CD14-positive monocyte (primary cell): ENCODE data around the gene C17orf67. TPM values are rescaled to one million over a fixed set of nuclear protein-coding genes. Genes with fewer than 3 reads are reported as not detected.

Experiments used
- DNase-seq, 3 donors: peaks; one replicate each; pipeline ENCODE4 v3.0.0-alpha.2; 2011 to 2022
- H2AFZ ChIP-seq: 2 replicates; pipeline ENCODE4 v1.6.0; 2012; ENCODE audit warnings: mild to moderate bottlenecking, low read depth, low read length, inconsistent platforms; ENCODE audit not compliant: insufficient read depth, poor library complexity, severe bottlenecking
- H3K27ac ChIP-seq, 2 donors: 1 replicate in 1 of 2; 2 replicates in 1 of 2; pipeline ENCODE4 v1.5.1; 2012 to 2013; ENCODE audit warnings: low read length in 2 of 2, control low read depth in 1 of 2, inconsistent platforms in 1 of 2, low read depth in 1 of 2, mild to moderate bottlenecking in 1 of 2
- H3K27me3 ChIP-seq, 2 donors: one replicate each; pipeline versions ENCODE4 v1.6.0 to v1.6.1; 2011 to 2013; ENCODE audit warnings: low read length in 2 of 2; ENCODE audit not compliant: control insufficient read depth in 2 of 2, insufficient read depth in 2 of 2
- H3K36me3 ChIP-seq, 2 donors: replicated peaks in 1 of 2; 1 replicate in 1 of 2; 2 replicates in 1 of 2; pipeline versions ENCODE4 v1.5.1 to v1.6.1; 2012 to 2013; ENCODE audit warnings: low read length in 2 of 2, control low read depth in 1 of 2, inconsistent platforms in 1 of 2, mild to moderate bottlenecking in 1 of 2; ENCODE audit not compliant: insufficient read depth in 2 of 2, control insufficient read depth in 1 of 2
- H3K4me1 ChIP-seq, 2 donors: 1 replicate in 1 of 2; 2 replicates in 1 of 2; pipeline versions ENCODE4 v1.5.1 to v1.6.1; 2012 to 2013; ENCODE audit warnings: low read length in 2 of 2, control low read depth in 1 of 2, inconsistent platforms in 1 of 2, mild to moderate bottlenecking in 1 of 2, moderate library complexity in 1 of 2; ENCODE audit not compliant: insufficient read depth in 2 of 2, control insufficient read depth in 1 of 2
- H3K4me2 ChIP-seq: replicated peaks from 2 replicates; pipeline ENCODE3; 2012; ENCODE audit warnings: low read length, moderate library complexity, mild to moderate bottlenecking; ENCODE audit not compliant: poor library complexity, severe bottlenecking; ENCODE audit errors: extremely low read depth
- H3K4me3 ChIP-seq, 3 experiments: fragments of 200-600 bp in 1 of 3; sonication (generic) in 1 of 3; replicated peaks in 1 of 3; 1 replicate in 2 of 3; 2 replicates in 1 of 3; pipeline ENCODE4 v1.5.1; 2011 to 2013; ENCODE audit warnings: low read length in 3 of 3, mild to moderate bottlenecking in 3 of 3, control low read depth in 2 of 3, low read depth in 2 of 3, inconsistent platforms in 1 of 3, moderate library complexity in 1 of 3
- H3K79me2 ChIP-seq: 2 replicates; pipeline ENCODE4 v1.6.0; 2012; ENCODE audit warnings: mild to moderate bottlenecking, control low read depth, inconsistent platforms, low read length, moderate library complexity; ENCODE audit not compliant: insufficient read depth
- H3K9ac ChIP-seq: 2 replicates; pipeline ENCODE4 v1.6.0; 2017; ENCODE audit warnings: low read length, mild to moderate bottlenecking; ENCODE audit not compliant: insufficient read depth, poor library complexity, severe bottlenecking
- H3K9me3 ChIP-seq, 2 donors: replicated peaks in 1 of 2; 1 replicate in 1 of 2; 2 replicates in 1 of 2; pipeline versions ENCODE4 v1.5.1 to v1.6.1; 2012 to 2013; ENCODE audit warnings: low read length in 2 of 2, control low read depth in 1 of 2; ENCODE audit not compliant: control insufficient read depth in 1 of 2, insufficient read depth in 1 of 2
- H4K20me1 ChIP-seq: 2 replicates; pipeline ENCODE4 v1.6.0; 2012; ENCODE audit warnings: mild to moderate bottlenecking, low read length, control low read depth, moderate library complexity; ENCODE audit not compliant: insufficient read depth
- H3K27ac Mint-ChIP-seq, 7 donors: one replicate each; pipeline ENCODE4 v1.8.0; 2020; ENCODE audit warnings: mild to moderate bottlenecking in 7 of 7, mixed read lengths in 7 of 7, moderate library complexity in 6 of 7, inconsistent platforms in 2 of 7
- H3K27me3 Mint-ChIP-seq, 3 donors: one replicate each; pipeline ENCODE4 v1.8.0; 2021 to 2022; ENCODE audit warnings: low read depth in 3 of 3, mild to moderate bottlenecking in 3 of 3, mixed read lengths in 3 of 3, moderate library complexity in 3 of 3, inconsistent platforms in 1 of 3
- H3K36me3 Mint-ChIP-seq, 2 donors: one replicate each; pipeline ENCODE4 v1.8.0; 2020; ENCODE audit warnings: mixed read lengths in 2 of 2, inconsistent platforms in 1 of 2, mild to moderate bottlenecking in 1 of 2
- H3K4me1 Mint-ChIP-seq: one replicate; pipeline ENCODE4 v1.8.0; 2020; ENCODE audit warnings: mild to moderate bottlenecking, mixed read lengths
- H3K4me3 Mint-ChIP-seq, 2 donors: one replicate each; pipeline ENCODE4 v1.8.0; 2020; ENCODE audit warnings: mild to moderate bottlenecking in 2 of 2, mixed read lengths in 2 of 2, moderate library complexity in 1 of 2
- H3K9me3 Mint-ChIP-seq, 7 donors: one replicate each; pipeline ENCODE4 v1.8.0; 2020 to 2022; ENCODE audit warnings: mixed read lengths in 7 of 7, mild to moderate bottlenecking in 6 of 7, moderate library complexity in 6 of 7, inconsistent platforms in 2 of 7
- WGBS: methylation state at CpG from one replicate; pipeline ENCODE4 v1.1.5; 2013; ENCODE audit warnings: missing lambda C conversion rate; ENCODE audit not compliant: insufficient coverage; 5-methylcytosine and 5-hydroxymethylcytosine counted together
- intact Hi-C, 2 donors: fragments of 100-400 bp; cut with micrococcal nuclease; formaldehyde crosslinking; loops; one replicate each; pipeline versions ENCODE4 v1.15.0 to v1.15.1; 2023
- polyA plus RNA-seq, 3 donors: library from polyadenylated mRNA; depleted of rRNA in 1 of 3; unstranded in 2 of 3; stranded (reverse) in 1 of 3; fragments of 300-500 nt in 2 of 3; fragments of >200 nt in 1 of 3; fragmentation: Illumina TruSeq in 2 of 3; gene quantifications; 1 replicate in 2 of 3; 2 replicates in 1 of 3; pipeline ENCODE4 v1.2.3, GENCODE V29; 2012 to 2021
- TF ChIP-seq, protein P1 (sequence below): fragments of 200-600 bp; IDR thresholded peaks from one replicate; pipeline ENCODE4 v1.8.0; 2022; ENCODE audit warnings: antibody characterized with exemption, mild to moderate bottlenecking

C17orf67 gene
- polyA plus RNA-seq, 3 donors, result 0.56 to 0.57 (median 0.56) TPM

DNA sequence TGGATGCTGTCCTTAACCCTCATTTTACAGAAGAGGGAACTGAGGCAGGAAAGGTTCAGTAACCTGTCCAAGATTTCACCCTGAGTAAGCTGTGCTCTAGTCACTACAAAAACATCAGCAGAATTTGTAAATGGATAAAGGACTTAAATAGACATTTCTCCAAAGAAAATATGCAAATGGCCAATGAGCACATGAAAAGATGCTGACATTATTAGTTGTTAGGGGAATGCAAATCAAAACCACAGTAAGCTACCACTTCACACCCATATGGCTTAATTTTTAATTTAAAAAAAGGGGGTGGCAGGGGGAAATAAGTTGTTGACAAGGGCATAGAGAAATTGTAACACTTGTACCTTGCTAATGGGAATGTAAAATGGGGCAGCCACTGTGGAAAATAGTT is 51.4 kb downstream of the C17orf67 start:
- H3K4me1 Mint-ChIP-seq, result peaks cover 45% of the 10 kb centered on the region
- Histone ChIP-seq H3K36me3 (no peaks in the 10 kb centered on the region), H3K27me3 (peaks cover 0 to 22% of the 10 kb centered on the region in 2 donors), H3K79me2 (no peaks in the 10 kb centered on the region), H3K4me1 (peaks cover 29 to 36% of the 10 kb centered on the region in 2 donors), H3K27ac (no peak overlapping the region), H3K9ac (no peak overlapping the region), H4K20me1 (no peaks in the 10 kb centered on the region), H2AFZ (no peak overlapping the region), H3K4me3 (no peak overlapping the region), H3K4me2 (no peak overlapping the region), H3K9me3 (no peaks in the 10 kb centered on the region)
- TF ChIP-seq, protein P1, sequence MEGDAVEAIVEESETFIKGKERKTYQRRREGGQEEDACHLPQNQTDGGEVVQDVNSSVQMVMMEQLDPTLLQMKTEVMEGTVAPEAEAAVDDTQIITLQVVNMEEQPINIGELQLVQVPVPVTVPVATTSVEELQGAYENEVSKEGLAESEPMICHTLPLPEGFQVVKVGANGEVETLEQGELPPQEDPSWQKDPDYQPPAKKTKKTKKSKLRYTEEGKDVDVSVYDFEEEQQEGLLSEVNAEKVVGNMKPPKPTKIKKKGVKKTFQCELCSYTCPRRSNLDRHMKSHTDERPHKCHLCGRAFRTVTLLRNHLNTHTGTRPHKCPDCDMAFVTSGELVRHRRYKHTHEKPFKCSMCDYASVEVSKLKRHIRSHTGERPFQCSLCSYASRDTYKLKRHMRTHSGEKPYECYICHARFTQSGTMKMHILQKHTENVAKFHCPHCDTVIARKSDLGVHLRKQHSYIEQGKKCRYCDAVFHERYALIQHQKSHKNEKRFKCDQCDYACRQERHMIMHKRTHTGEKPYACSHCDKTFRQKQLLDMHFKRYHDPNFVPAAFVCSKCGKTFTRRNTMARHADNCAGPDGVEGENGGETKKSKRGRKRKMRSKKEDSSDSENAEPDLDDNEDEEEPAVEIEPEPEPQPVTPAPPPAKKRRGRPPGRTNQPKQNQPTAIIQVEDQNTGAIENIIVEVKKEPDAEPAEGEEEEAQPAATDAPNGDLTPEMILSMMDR, result no peak
- H3K36me3 Mint-ChIP-seq, result peaks cover 2% of the 10 kb centered on the region in 2 donors
- peaks cover 15 to 32% (median 27%) of the 10 kb centered on the region in 3 donors for H3K27me3 Mint-ChIP-seq
- H3K27ac Mint-ChIP-seq, result no peak overlapping the region
- no peak overlapping the region for H3K4me3 Mint-ChIP-seq
- peaks cover 0 to 4% (median 0%) of the 10 kb centered on the region in 7 donors for H3K9me3 Mint-ChIP-seq
- no peak for DNase-seq
- intact Hi-C loops, result loop anchor here in 1 of 2 donors (5.0 kb wide), 1 partner anchor 190 kb away; the partner anchor contains the start of gene NOG

DNA sequence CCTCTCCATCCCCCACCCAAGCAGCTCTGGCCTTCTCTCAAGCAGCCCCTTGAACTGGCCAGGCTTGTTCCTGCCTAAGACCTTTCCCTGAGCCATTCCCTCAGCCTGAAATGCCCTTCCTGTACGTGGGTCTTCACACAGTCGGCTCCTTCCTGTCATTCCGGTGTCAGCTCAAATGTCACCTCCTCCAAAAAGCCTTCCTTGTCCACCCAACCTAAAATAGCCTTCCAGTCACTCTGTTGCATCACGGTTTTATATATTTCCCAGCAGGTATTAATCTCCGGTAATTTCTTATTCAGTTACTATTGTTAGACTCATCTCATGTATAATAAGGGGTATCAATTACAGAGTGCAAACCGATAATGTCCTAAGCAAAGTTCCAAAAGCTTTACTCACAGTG is 51.8 kb downstream of the C17orf67 start:
- Histone ChIP-seq H3K36me3 (no peaks in the 10 kb centered on the region), H3K27me3 (peaks cover 0 to 22% of the 10 kb centered on the region in 2 donors), H3K79me2 (no peaks in the 10 kb centered on the region), H3K9ac (no peak overlapping the region), H4K20me1 (no peaks in the 10 kb centered on the region), H3K9me3 (no peaks in the 10 kb centered on the region), H2AFZ (no peak overlapping the region), H3K27ac (no peak overlapping the region), H3K4me1 (peaks cover 27 to 32% of the 10 kb centered on the region in 2 donors), H3K4me2 (no peak overlapping the region), H3K4me3 (no peak overlapping the region)
- Mint-ChIP-seq H3K9me3 (peaks cover 0 to 4% (median 0%) of the 10 kb centered on the region in 7 donors), H3K4me1 (peaks cover 45% of the 10 kb centered on the region), H3K36me3 (peaks cover 2% of the 10 kb centered on the region in 2 donors), H3K27ac (peak overlapping the region in 1 of 7 donors; percentile 47), H3K4me3 (no peak overlapping the region), H3K27me3 (peaks cover 15 to 33% (median 27%) of the 10 kb centered on the region in 3 donors)
- WGBS, result 8% methylated on average over 3 of the region's 6 CpGs
- intact Hi-C loops, result loop anchor here in 1 of 2 donors (5.0 kb wide), 1 partner anchor 190 kb away; the partner anchor contains the start of gene NOG
- no peak for DNase-seq
- TF ChIP-seq, protein P1, result no peak
